Gastroesophageal sphincter (tissue), 3 donors: ENCODE results near the gene C11orf71.

Source experiments
- CTCF ChIP-seq, 4 experiments: fragments of 200-600 bp in 2 of 4; fragments of 450-650 bp in 2 of 4; sonication (generic) in 1 of 4; IDR thresholded peaks; one replicate each; pipeline ENCODE4 v1.5.1; 2017 to 2019; ENCODE audit warnings: antibody characterized with exemption in 4 of 4, mild to moderate bottlenecking in 2 of 4, moderate library complexity in 2 of 4
- POLR2A ChIP-seq, 2 donors: fragments of 450-650 bp; IDR thresholded peaks; one replicate each; pipeline ENCODE4 v1.6.1; 2017; ENCODE audit warnings: antibody characterized with exemption in 2 of 2, mild to moderate bottlenecking in 2 of 2, moderate library complexity in 1 of 2

- no peak for TF ChIP-seq POLR2A (IDR thresholded peaks at IDR 0.05)
- TF ChIP-seq CTCF (IDR thresholded peaks at IDR 0.05) = no peak
These were observed 7.3 kb downstream of the C11orf71 start for GRCh38 chr11:114392735-114393667.
